Measurements from ENCODE around the gene ITIH2. TPM values are rescaled to one million over a fixed set of nuclear protein-coding genes. Genes with fewer than 3 reads are reported as not detected.

Gene ITIH2
- total and polyA plus RNA-seq, 9 of the 15 experiments (the other 6 are each of a cell fraction or from before 2014, with no cell fraction given), result 0.66 TPM; not detected in 8

- no peak overlapping the region for H2AFZ ChIP-seq (ENCODE audit: low read depth, low read length)
- H3K79me2 ChIP-seq (ENCODE audit: control insufficient read depth, insufficient read depth, low read length), result peaks cover 51% of the 10 kb centered on the region
- peak overlapping the region; percentile 50; the same call in 2 of the 3 replicates for H3K27ac ChIP-seq (ENCODE audit: extremely low read depth, low read depth, low read length)
- intact Hi-C loops (cut with micrococcal nuclease), result no loop called here
- in situ Hi-C loops (cut with MboI), result no loop called here
- H3K4me2 ChIP-seq (ENCODE audit: insufficient read depth, low read length), result no peak overlapping the region
- DNase-seq (ENCODE audit: extremely low read depth in 1 of 4, low spot score in 3 of 4) (peak; percentile 37 to 71 (median 52)), FAIRE-seq (peak; percentile 75), ATAC-seq (peak; percentile 53; the same call in 2 of the 3 replicates)
- no peaks in the 10 kb centered on the region for H3K9me1 ChIP-seq (ENCODE audit: control insufficient read depth, insufficient read depth, low read length)
- CTCF ChIA-PET (ENCODE audit: low intra/inter-chr PET ratio), result no interaction called here
- H3K4me3 ChIP-seq, result no peak overlapping the region
- POLR2A ChIA-PET, result interaction anchor here (0.6 to 1.4 kb wide), 3 partner anchors 12 to 26 kb away, joined by 3 read pairs; partner anchors contain the start of gene TAF3
- no TSS peak for BruUV-seq (replicated peaks)
- no peaks in the 10 kb centered on the region for H3K27me3 ChIP-seq (ENCODE audit: control insufficient read depth in 2 of 2, insufficient read depth in 2 of 2, low read length in 2 of 2)
- H4K20me1 ChIP-seq (replicated peaks; ENCODE audit: control insufficient read depth, insufficient read depth, low read length), result peaks cover 9% of the 10 kb centered on the region
- H3K9me3 ChIP-seq (replicated peaks; ENCODE audit: control insufficient read depth, insufficient read depth, low read depth, low read length), result no peaks in the 10 kb centered on the region
- peaks cover 0 to 20% of the 10 kb centered on the region in 2 experiments; a peak in 2 of 5 replicates for H3K4me1 ChIP-seq (replicated peaks in 1 of 2; ENCODE audit: control insufficient read depth in 2 of 2, insufficient read depth in 2 of 2, low read length in 2 of 2)
- peaks cover 83% of the 10 kb centered on the region for H3K36me3 ChIP-seq (ENCODE audit: control insufficient read depth, insufficient read depth, low read length)
- WGBS (ENCODE audit: insufficient coverage, low coverage, missing lambda C conversion rate), result 50% methylated on average over 6 of the region's 6 CpGs
- H3K9ac ChIP-seq (ENCODE audit: insufficient read depth in 1 of 2, low read depth in 2 of 2, low read length in 2 of 2), result no peak overlapping the region
- TF ChIP-seq KLF1 (tag; IDR thresholded peaks at IDR 0.05), result no peak
- no peak for TF ChIP-seq FOXK2 (conservative IDR thresholded peaks at IDR 0.05 in 1 of 2, IDR thresholded peaks at IDR 0.05 in 1 of 2; ENCODE audit: low read depth in 2 of 2)
- TF ChIP-seq GTF2F1 (IDR thresholded peaks at IDR 0.05; ENCODE audit: low read depth, low read length), result no peak
- no peak for TF ChIP-seq NCOA4 (IDR thresholded peaks at IDR 0.05; ENCODE audit: partially characterized antibody)
- TF ChIP-seq SMARCA4 (IDR thresholded peaks at IDR 0.05), result peak; percentile 60; the same call in 1 of the 2 replicates
- peak; percentile 54; the same call in 1 of the 2 replicates for TF ChIP-seq SMARCE1 (IDR thresholded peaks at IDR 0.05)
- TF ChIP-seq, protein P1, sequence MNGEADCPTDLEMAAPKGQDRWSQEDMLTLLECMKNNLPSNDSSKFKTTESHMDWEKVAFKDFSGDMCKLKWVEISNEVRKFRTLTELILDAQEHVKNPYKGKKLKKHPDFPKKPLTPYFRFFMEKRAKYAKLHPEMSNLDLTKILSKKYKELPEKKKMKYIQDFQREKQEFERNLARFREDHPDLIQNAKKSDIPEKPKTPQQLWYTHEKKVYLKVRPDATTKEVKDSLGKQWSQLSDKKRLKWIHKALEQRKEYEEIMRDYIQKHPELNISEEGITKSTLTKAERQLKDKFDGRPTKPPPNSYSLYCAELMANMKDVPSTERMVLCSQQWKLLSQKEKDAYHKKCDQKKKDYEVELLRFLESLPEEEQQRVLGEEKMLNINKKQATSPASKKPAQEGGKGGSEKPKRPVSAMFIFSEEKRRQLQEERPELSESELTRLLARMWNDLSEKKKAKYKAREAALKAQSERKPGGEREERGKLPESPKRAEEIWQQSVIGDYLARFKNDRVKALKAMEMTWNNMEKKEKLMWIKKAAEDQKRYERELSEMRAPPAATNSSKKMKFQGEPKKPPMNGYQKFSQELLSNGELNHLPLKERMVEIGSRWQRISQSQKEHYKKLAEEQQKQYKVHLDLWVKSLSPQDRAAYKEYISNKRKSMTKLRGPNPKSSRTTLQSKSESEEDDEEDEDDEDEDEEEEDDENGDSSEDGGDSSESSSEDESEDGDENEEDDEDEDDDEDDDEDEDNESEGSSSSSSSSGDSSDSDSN (IDR thresholded peaks at IDR 0.05; ENCODE audit: borderline replicate concordance in 1 of 2, low read depth in 2 of 2, low read length in 2 of 2), result no peak
- no peak for TF ChIP-seq HDAC1 (IDR thresholded peaks at IDR 0.05)
- TF ChIP-seq U2AF1 (optimal IDR thresholded peaks at IDR 0.05; ENCODE audit: low read depth, low read length), result no peak
- peak; percentile 50 for TF ChIP-seq TFAP4 (CRISPR knock-in tag; IDR thresholded peaks at IDR 0.05; ENCODE audit: borderline replicate concordance)
- TF ChIP-seq MYBL2 (IDR thresholded peaks at IDR 0.05; ENCODE audit: low read depth), result no peak
- TF ChIP-seq MYBL2 (CRISPR knock-in tag; IDR thresholded peaks at IDR 0.05; ENCODE audit: borderline replicate concordance), result no peak
- TF ChIP-seq ZBTB7A (IDR thresholded peaks at IDR 0.05; ENCODE audit: borderline replicate concordance, control insufficient read depth, low read depth, low read length), result no peak
- TF ChIP-seq MED1 (CRISPR knock-in tag; IDR thresholded peaks at IDR 0.05; ENCODE audit: borderline replicate concordance), result no peak
- TF ChIP-seq ZNF699 (CRISPR knock-in tag; IDR thresholded peaks at IDR 0.05; ENCODE audit: insufficient replicate concordance), result no peak
- peak; percentile 82 for TF ChIP-seq EGR1 (conservative IDR thresholded peaks at IDR 0.05)
- TF ChIP-seq ZNF584 (CRISPR knock-in tag; IDR thresholded peaks at IDR 0.05; ENCODE audit: low read depth), result no peak
- no peak for TF ChIP-seq BRF1 (IDR thresholded peaks at IDR 0.05; ENCODE audit: borderline replicate concordance, extremely low read depth, insufficient read length)
- no peak for TF ChIP-seq FUS (optimal IDR thresholded peaks at IDR 0.05; ENCODE audit: low read depth, low read length)
- no peak for TF ChIP-seq TGIF2 (CRISPR knock-in tag; IDR thresholded peaks at IDR 0.05)
- TF ChIP-seq MAFG (tag; conservative IDR thresholded peaks at IDR 0.05), result no peak
- no peak for TF ChIP-seq ZSCAN32 (CRISPR knock-in tag; IDR thresholded peaks at IDR 0.05)
Measured at GRCh38 chr10:7797582-7797981, 94.5 kb downstream of the ITIH2 start.

Measured in K562 (cell line).